Neural progenitor cell (in vitro differentiated cells): ENCODE measurements around the gene IFFO2. TPM values are rescaled to one million over a fixed set of nuclear protein-coding genes. Genes with fewer than 3 reads are reported as not detected.

Experiments
- DNase-seq: peaks from one replicate; pipeline ENCODE4 v3.0.0-alpha.2; 2016; ENCODE audit warnings: low spot score
- H2AFZ ChIP-seq: fragments of 200-600 bp; sonication (generic); replicated peaks from 2 replicates; pipeline ENCODE4 v1.6.1; 2016; ENCODE audit warnings: antibody characterized with exemption
- H3F3A ChIP-seq: fragments of 200-600 bp; sonication (generic); 2 replicates; pipeline ENCODE4 v1.6.1; 2016; ENCODE audit warnings: antibody characterized with exemption, low read depth
- H3K27ac ChIP-seq: fragments of 200-600 bp; sonication (generic); 2 replicates; pipeline ENCODE4 v1.5.1; 2016; ENCODE audit warnings: mild to moderate bottlenecking
- H3K27me3 ChIP-seq: fragments of 200-600 bp; sonication (generic); 2 replicates; pipeline ENCODE4 v1.6.1; 2016; ENCODE audit warnings: mild to moderate bottlenecking, moderate library complexity
- H3K36me3 ChIP-seq: fragments of 200-600 bp; sonication (generic); 2 replicates; pipeline ENCODE4 v1.5.1; 2016
- H3K4me1 ChIP-seq: fragments of 200-600 bp; sonication (generic); 2 replicates; pipeline ENCODE4 v1.6.1; 2016; ENCODE audit warnings: mixed run types
- H3K4me2 ChIP-seq: fragments of 200-600 bp; sonication (generic); 2 replicates; pipeline ENCODE4 v1.6.1; 2016
- H3K4me3 ChIP-seq: fragments of 200-600 bp; sonication (generic); 2 replicates; pipeline ENCODE4 v1.5.1; 2016
- H3K79me2 ChIP-seq: fragments of 200-600 bp; sonication (generic); 2 replicates; pipeline ENCODE4 v1.6.1; 2016; ENCODE audit warnings: low read depth
- H3K9ac ChIP-seq: fragments of 200-600 bp; sonication (generic); 2 replicates; pipeline ENCODE4 v1.6.1; 2016
- H3K9me3 ChIP-seq: fragments of 200-600 bp; sonication (generic); 2 replicates; pipeline ENCODE4 v1.5.1; 2016; ENCODE audit warnings: low read depth
- H4K20me1 ChIP-seq: fragments of 200-600 bp; sonication (generic); 2 replicates; pipeline ENCODE4 v1.6.1; 2016; ENCODE audit warnings: low read depth
- H3K27ac Mint-ChIP-seq: 3 replicates; pipeline ENCODE4 v1.8.0; 2021; ENCODE audit warnings: mixed read lengths
- H3K27me3 Mint-ChIP-seq: 2 replicates; pipeline ENCODE4 v1.8.0; 2022; ENCODE audit warnings: low read depth, mild to moderate bottlenecking, inconsistent platforms, moderate library complexity, mixed read lengths; ENCODE audit not compliant: insufficient read depth
- H3K36me3 Mint-ChIP-seq: 3 replicates; pipeline ENCODE4 v1.8.0; 2021; ENCODE audit warnings: mixed read lengths
- H3K4me1 Mint-ChIP-seq: 3 replicates; pipeline ENCODE4 v1.8.0; 2021; ENCODE audit warnings: mixed read lengths
- H3K4me3 Mint-ChIP-seq: 3 replicates; pipeline ENCODE4 v1.8.0; 2021; ENCODE audit warnings: mild to moderate bottlenecking, moderate library complexity, mixed read lengths
- H3K9me3 Mint-ChIP-seq: 3 replicates; pipeline ENCODE4 v1.8.0; 2020; ENCODE audit warnings: mixed read lengths
- EZH2 ChIP-seq: fragments of 200-600 bp; sonication (generic); IDR thresholded peaks from 2 replicates; pipeline ENCODE4 v1.6.1; 2017; ENCODE audit warnings: antibody characterized with exemption, mild to moderate bottlenecking, moderate library complexity
- EZH2phosphoT487 ChIP-seq: fragments of 200-600 bp; sonication (generic); IDR thresholded peaks from 2 replicates; pipeline ENCODE4 v1.6.1; 2017; ENCODE audit warnings: antibody characterized with exemption
- total RNA-seq: library from RNA; depleted of rRNA; stranded (reverse); fragments of >200 nt; gene quantifications from 2 replicates; pipeline ENCODE4 v1.2.3, GENCODE V29; 2015; ENCODE audit warnings: low replicate concordance
- TF ChIP-seq, protein P1 (sequence below): fragments of 200-600 bp; sonication (generic); IDR thresholded peaks from 2 replicates; pipeline ENCODE4 v1.5.1; 2017; ENCODE audit warnings: antibody characterized with exemption, mild to moderate bottlenecking

The IFFO2 gene
- total RNA-seq, 1 donor from 2014 or later = 0.65 TPM

DNA sequence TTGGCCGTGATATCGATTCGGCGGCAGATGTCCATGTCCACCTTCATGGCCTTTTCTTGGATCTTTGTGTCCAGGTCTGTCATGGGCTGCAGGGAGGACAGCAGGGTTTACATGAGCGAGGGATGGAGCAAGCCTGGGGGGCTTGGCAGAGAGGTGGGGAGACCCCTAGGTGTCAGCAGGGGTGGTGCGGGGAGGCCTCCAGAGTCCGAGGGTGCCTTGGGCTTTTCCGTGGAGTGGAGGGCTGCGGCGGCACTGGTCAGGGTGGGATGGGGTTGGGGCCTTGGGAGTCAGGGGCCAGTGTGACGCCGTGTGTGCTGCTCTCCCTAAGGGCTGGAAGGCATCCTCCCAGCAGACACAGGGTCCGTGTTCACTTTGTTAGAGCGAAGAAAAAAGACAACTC lies 38.1 kb downstream of the IFFO2 start:
- no peaks in the 10 kb centered on the region for H4K20me1 ChIP-seq
- H3K4me3 ChIP-seq = no peak overlapping the region
- no peak overlapping the region for H3K4me3 Mint-ChIP-seq
- no peak overlapping the region for H3K9ac ChIP-seq
- TF ChIP-seq, protein P1, sequence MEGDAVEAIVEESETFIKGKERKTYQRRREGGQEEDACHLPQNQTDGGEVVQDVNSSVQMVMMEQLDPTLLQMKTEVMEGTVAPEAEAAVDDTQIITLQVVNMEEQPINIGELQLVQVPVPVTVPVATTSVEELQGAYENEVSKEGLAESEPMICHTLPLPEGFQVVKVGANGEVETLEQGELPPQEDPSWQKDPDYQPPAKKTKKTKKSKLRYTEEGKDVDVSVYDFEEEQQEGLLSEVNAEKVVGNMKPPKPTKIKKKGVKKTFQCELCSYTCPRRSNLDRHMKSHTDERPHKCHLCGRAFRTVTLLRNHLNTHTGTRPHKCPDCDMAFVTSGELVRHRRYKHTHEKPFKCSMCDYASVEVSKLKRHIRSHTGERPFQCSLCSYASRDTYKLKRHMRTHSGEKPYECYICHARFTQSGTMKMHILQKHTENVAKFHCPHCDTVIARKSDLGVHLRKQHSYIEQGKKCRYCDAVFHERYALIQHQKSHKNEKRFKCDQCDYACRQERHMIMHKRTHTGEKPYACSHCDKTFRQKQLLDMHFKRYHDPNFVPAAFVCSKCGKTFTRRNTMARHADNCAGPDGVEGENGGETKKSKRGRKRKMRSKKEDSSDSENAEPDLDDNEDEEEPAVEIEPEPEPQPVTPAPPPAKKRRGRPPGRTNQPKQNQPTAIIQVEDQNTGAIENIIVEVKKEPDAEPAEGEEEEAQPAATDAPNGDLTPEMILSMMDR = peak; percentile 25
- no peak for TF ChIP-seq EZH2
- no peaks in the 10 kb centered on the region for H3K9me3 Mint-ChIP-seq
- H3K36me3 ChIP-seq = no peaks in the 10 kb centered on the region
- H3K36me3 Mint-ChIP-seq = no peaks in the 10 kb centered on the region
- peaks cover 14% of the 10 kb centered on the region for H3K4me1 ChIP-seq
- H3K79me2 ChIP-seq = no peaks in the 10 kb centered on the region
- peaks cover 29% of the 10 kb centered on the region for H3K4me1 Mint-ChIP-seq
- no peaks in the 10 kb centered on the region for H3F3A ChIP-seq
- DNase-seq = no peak
- no peak overlapping the region for H3K4me2 ChIP-seq
- no peaks in the 10 kb centered on the region for H3K27me3 ChIP-seq
- H3K27ac Mint-ChIP-seq = peak overlapping the region; percentile 77
- no peaks in the 10 kb centered on the region for H3K27me3 Mint-ChIP-seq
- H2AFZ ChIP-seq = no peak overlapping the region
- H3K9me3 ChIP-seq = no peaks in the 10 kb centered on the region
- no peak overlapping the region for H3K27ac ChIP-seq

DNA sequence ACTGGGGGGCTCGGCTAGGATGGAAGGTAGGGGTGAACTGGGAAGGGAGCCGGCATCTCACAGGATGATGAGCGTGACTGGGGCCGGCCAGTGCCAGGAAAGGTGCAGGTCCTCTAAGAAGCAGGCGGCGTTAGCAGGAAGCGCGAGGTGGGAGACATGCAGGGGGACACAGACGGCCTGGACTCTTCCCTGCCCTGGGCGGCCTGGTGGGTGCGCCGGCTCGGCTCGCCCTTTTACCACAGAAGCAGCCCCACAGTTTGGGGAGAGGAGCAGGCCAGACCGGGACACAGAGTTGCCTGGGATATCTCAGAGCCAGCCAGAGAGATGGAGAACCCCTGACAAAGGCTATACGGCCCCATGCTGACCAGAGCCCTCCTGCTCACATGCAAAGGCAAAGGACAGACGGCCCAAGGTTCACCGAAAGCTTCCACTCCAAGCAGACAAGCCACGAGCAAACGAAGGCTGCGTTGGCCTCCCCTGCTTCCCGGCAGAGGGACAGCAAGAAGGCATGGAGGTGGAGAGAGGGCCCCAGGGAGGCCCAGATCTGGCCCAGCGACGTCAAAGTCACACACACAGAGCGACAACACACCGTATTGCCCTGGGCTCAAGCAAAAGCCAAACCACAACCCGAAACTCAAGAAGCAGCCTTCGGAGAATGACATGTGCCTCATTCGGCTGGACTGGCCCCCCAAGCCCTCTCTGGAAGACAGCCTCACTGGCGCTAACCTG lies 39.2 kb downstream of the IFFO2 start:
- Histone ChIP-seq H3K36me3 (no peaks in the 10 kb centered on the region), H3K4me3 (no peak overlapping the region), H3K9me3 (no peaks in the 10 kb centered on the region), H3F3A (no peaks in the 10 kb centered on the region), H3K27me3 (no peaks in the 10 kb centered on the region), H3K79me2 (no peaks in the 10 kb centered on the region), H2AFZ (no peak overlapping the region), H3K4me2 (no peak overlapping the region), H3K27ac (no peak overlapping the region), H4K20me1 (no peaks in the 10 kb centered on the region), H3K4me1 (peaks cover 5% of the 10 kb centered on the region), H3K9ac (no peak overlapping the region)
- TF ChIP-seq, protein P1 = no peak
- TF ChIP-seq EZH2 = no peak
- no peak for TF ChIP-seq EZH2phosphoT487
- no peaks in the 10 kb centered on the region for H3K36me3 Mint-ChIP-seq
- no peaks in the 10 kb centered on the region for H3K27me3 Mint-ChIP-seq
- H3K4me3 Mint-ChIP-seq = no peak overlapping the region
- peak overlapping the region; percentile 57 for H3K27ac Mint-ChIP-seq
- peaks cover 19% of the 10 kb centered on the region for H3K4me1 Mint-ChIP-seq
- H3K9me3 Mint-ChIP-seq = no peaks in the 10 kb centered on the region
- DNase-seq = no peak

DNA sequence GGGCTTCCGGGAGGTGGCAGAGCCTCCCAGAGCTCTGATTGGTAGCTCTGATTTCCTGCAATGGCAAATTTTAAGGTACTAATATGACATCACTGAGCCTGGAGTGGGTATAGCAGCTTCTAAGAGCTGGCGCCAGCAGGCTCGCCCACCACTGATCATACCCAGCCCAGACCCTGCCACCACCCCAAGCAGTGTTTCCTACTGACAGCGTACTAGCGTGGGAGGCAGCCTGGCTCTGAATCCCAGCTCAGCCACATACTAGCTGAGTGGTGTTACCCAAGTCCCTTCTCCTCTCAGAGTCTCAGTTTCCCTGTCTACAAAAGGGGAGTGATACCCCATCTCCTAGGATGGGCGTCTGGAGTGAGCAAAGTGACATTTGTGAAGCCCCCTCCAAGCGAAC lies 41.1 kb downstream of the IFFO2 start:
- no peak for DNase-seq
- Histone ChIP-seq H3K79me2 (no peaks in the 10 kb centered on the region), H3K9ac (no peak overlapping the region), H3K9me3 (no peaks in the 10 kb centered on the region), H3K27me3 (no peaks in the 10 kb centered on the region), H3F3A (no peaks in the 10 kb centered on the region), H3K27ac (no peak overlapping the region), H3K4me2 (no peak overlapping the region), H3K4me3 (no peak overlapping the region), H3K4me1 (no peaks in the 10 kb centered on the region), H4K20me1 (no peaks in the 10 kb centered on the region), H3K36me3 (no peaks in the 10 kb centered on the region), H2AFZ (no peak overlapping the region)
- no peaks in the 10 kb centered on the region for H3K9me3 Mint-ChIP-seq
- peaks cover 13% of the 10 kb centered on the region for H3K4me1 Mint-ChIP-seq
- H3K27ac Mint-ChIP-seq = no peak overlapping the region
- H3K27me3 Mint-ChIP-seq = no peaks in the 10 kb centered on the region
- TF ChIP-seq EZH2phosphoT487 (no peak), EZH2 (no peak)
- TF ChIP-seq, protein P1 = no peak
- H3K36me3 Mint-ChIP-seq = no peaks in the 10 kb centered on the region
- H3K4me3 Mint-ChIP-seq = no peak overlapping the region
